Stomach (tissue), 9 donors: ENCODE data around the gene VPS41. TPM values are rescaled to one million over a fixed set of nuclear protein-coding genes. Genes with fewer than 3 reads are reported as not detected.

Experiments
- DNase-seq, 2 donors: peaks; one replicate each; pipeline versions ENCODE4 v3.0.0 to v3.0.0-alpha.2; 2013 to 2019
- H3K27ac ChIP-seq, 5 donors: fragments of 200-600 bp in 4 of 5; sonication (generic) in 4 of 5; one replicate each; pipeline ENCODE4 v1.5.1; 2013 to 2019; ENCODE audit warnings: mild to moderate bottlenecking in 1 of 5, moderate library complexity in 1 of 5
- H3K27me3 ChIP-seq, 3 donors: fragments of 200-600 bp; sonication (generic); one replicate each; pipeline ENCODE4 v1.5.1; 2017 to 2019; ENCODE audit warnings: mixed run types in 1 of 3
- H3K36me3 ChIP-seq, 4 donors: fragments of 200-600 bp; sonication (generic); 1 replicate in 3 of 4; 2 replicates in 1 of 4; pipeline ENCODE4 v1.5.1; 2016 to 2019
- H3K4me1 ChIP-seq, 4 donors: fragments of 200-600 bp; sonication (generic); one replicate each; pipeline ENCODE4 v1.5.1; 2016 to 2019
- H3K4me3 ChIP-seq, 4 donors: fragments of 200-600 bp; sonication (generic) in 3 of 4; one replicate each; pipeline ENCODE4 v1.5.1; 2016 to 2019; ENCODE audit warnings: mild to moderate bottlenecking in 1 of 4
- H3K9me3 ChIP-seq, 4 donors: fragments of 200-600 bp; sonication (generic); one replicate each; pipeline ENCODE4 v1.5.1; 2016 to 2019
- CTCF ChIP-seq, 7 experiments: fragments of 450-650 bp in 4 of 7; fragments of 200-600 bp in 3 of 7; sonication (generic) in 3 of 7; IDR thresholded peaks; one replicate each; pipeline ENCODE4 v1.5.1; 2016 to 2019; ENCODE audit warnings: antibody characterized with exemption in 7 of 7, control low read depth in 2 of 7, mild to moderate bottlenecking in 1 of 7
- EP300 ChIP-seq: sonication (generic); formaldehyde crosslinking; IDR thresholded peaks from one replicate; pipeline ENCODE4 v1.6.1; 2017; ENCODE audit warnings: antibody characterized with exemption
- POLR2A ChIP-seq, 4 donors: fragments of 450-650 bp; IDR thresholded peaks; one replicate each; pipeline ENCODE4 v1.6.1; 2016; ENCODE audit warnings: antibody characterized with exemption in 4 of 4, control low read depth in 2 of 4, mild to moderate bottlenecking in 1 of 4, moderate library complexity in 1 of 4
- POLR2AphosphoS5 ChIP-seq, 3 donors: sonication (generic); formaldehyde crosslinking; IDR thresholded peaks; one replicate each; pipeline ENCODE4 v1.6.1; 2016; ENCODE audit warnings: antibody characterized with exemption in 3 of 3
- WGBS, 5 donors: extraction: QIAGEN DNeasy Blood & Tissue Kit in 3 of 5; methylation state at CpG; one replicate each; pipeline versions ENCODE4 v1.1.5 to v1.1.7; 2013 to 2018; 5-methylcytosine and 5-hydroxymethylcytosine counted together
- intact Hi-C: fragments of 100-400 bp; cut with DNase I; formaldehyde crosslinking; loops from one replicate; pipeline ENCODE4 v1.15.1; 2023; ENCODE audit warnings: low total_unique reads
- polyA plus RNA-seq, 3 donors: library from polyadenylated mRNA; stranded (reverse); fragments of 200-250 nt; gene quantifications; one replicate each; pipeline ENCODE4 v1.2.3, GENCODE V29; 2013
- total RNA-seq, 5 donors: library from RNA; depleted of rRNA; stranded (reverse); fragments of >200 nt; gene quantifications; one replicate each; pipeline versions ENCODE4 v1.1.0 to v1.2.3, GENCODE V29; 2014 to 2016
- donor health status: healthy with polysubstance abuse.
- donor health status: Bipolar disorder and iron deficiency.
- donor health status: healthy.

VPS41 gene
- total and polyA plus RNA-seq, 8 donors, result 8.2 to 122 (median 41.4) TPM

GRCh38 chr7:38932509-38933168, 23.6 kb upstream of the VPS41 start:
- Histone ChIP-seq H3K27me3 (no peaks in the 10 kb centered on the region), H3K4me3 (no peak overlapping the region), H3K27ac (no peak overlapping the region), H3K36me3 (no peaks in the 10 kb centered on the region), H3K4me1 (peaks cover 0 to 6% (median 0%) of the 10 kb centered on the region in 4 donors), H3K9me3 (no peaks in the 10 kb centered on the region)
- WGBS, 5 donors, result 30 to 34% (median 33%) methylated on average over 6 of the region's 6 CpGs
- TF ChIP-seq CTCF (IDR thresholded peaks at IDR 0.05), result peak in 5 of 7 experiments; percentile 65 to 77 (median 71)
- TF ChIP-seq POLR2A (IDR thresholded peaks at IDR 0.05), result no peak
- TF ChIP-seq POLR2AphosphoS5 (IDR thresholded peaks at IDR 0.05), result no peak
- TF ChIP-seq EP300, result no peak
- DNase-seq, result peak; percentile 64 to 83
- intact Hi-C loops, result loop anchor here (5.0 kb wide), 1 partner anchor 535 kb away; no protein-coding TSS in a partner anchor

GRCh38 chr7:38929460-38930171, 20.6 kb upstream of the VPS41 start:
- H3K4me3 ChIP-seq, result no peak overlapping the region
- H3K27me3 ChIP-seq, result no peaks in the 10 kb centered on the region
- DNase-seq, result no peak
- peaks cover 0 to 6% (median 0%) of the 10 kb centered on the region in 4 donors for H3K4me1 ChIP-seq
- H3K9me3 ChIP-seq, result no peaks in the 10 kb centered on the region
- intact Hi-C loops, result loop anchor here (5.0 kb wide), 1 partner anchor 538 kb away; no protein-coding TSS in a partner anchor
- TF ChIP-seq EP300, result no peak
- 80 to 92% (median 84%) methylated on average over 7 of the region's 7 CpGs for WGBS, 5 donors
- H3K36me3 ChIP-seq, result no peaks in the 10 kb centered on the region
- no peak overlapping the region for H3K27ac ChIP-seq

GRCh38 chr7:38928506-38928905, 19.5 kb upstream of the VPS41 start:
- peaks cover 0 to 6% (median 0%) of the 10 kb centered on the region in 4 donors for H3K4me1 ChIP-seq
- H3K27me3 ChIP-seq, result no peaks in the 10 kb centered on the region
- H3K4me3 ChIP-seq, result no peak overlapping the region
- H3K9me3 ChIP-seq, result no peaks in the 10 kb centered on the region
- intact Hi-C loops, result no loop called here
- no peaks in the 10 kb centered on the region for H3K36me3 ChIP-seq
- no peak for TF ChIP-seq CTCF (IDR thresholded peaks at IDR 0.05)
- DNase-seq, result no peak
- 84 to 93% (median 92%) methylated on average over 3 of the region's 3 CpGs for WGBS, 5 donors
- H3K27ac ChIP-seq, result no peak overlapping the region

- TF ChIP-seq POLR2AphosphoS5 (IDR thresholded peaks at IDR 0.05) (no peak), EP300 (no peak), POLR2A (IDR thresholded peaks at IDR 0.05) (no peak), CTCF (IDR thresholded peaks at IDR 0.05) (no peak)
- H3K9me3 ChIP-seq, result no peaks in the 10 kb centered on the region
- H3K27me3 ChIP-seq, result no peaks in the 10 kb centered on the region
- DNase-seq, result no peak
- intact Hi-C loops, result no loop called here
- peaks cover 0 to 6% (median 0%) of the 10 kb centered on the region in 4 donors for H3K4me1 ChIP-seq
- H3K4me3 ChIP-seq, result no peak overlapping the region
- WGBS, 5 donors, result 61 to 83% (median 72%) methylated on average over 5 of the region's 5 CpGs
- no peak overlapping the region for H3K27ac ChIP-seq
- no peaks in the 10 kb centered on the region for H3K36me3 ChIP-seq
These were observed 18.8 kb upstream of the VPS41 start for GRCh38 chr7:38927751-38928150.

- TF ChIP-seq EP300, result no peak
- no peak for TF ChIP-seq POLR2AphosphoS5 (IDR thresholded peaks at IDR 0.05)
- TF ChIP-seq POLR2A (IDR thresholded peaks at IDR 0.05), result no peak
- no peak for TF ChIP-seq CTCF (IDR thresholded peaks at IDR 0.05)
- intact Hi-C loops, result no loop called here
These were observed 11.7 kb upstream of the VPS41 start for GRCh38 chr7:38920731-38921130.

More at GRCh38 chr7:38920731-38921130, 11.7 kb upstream of the VPS41 start:
- H3K27ac ChIP-seq, result no peak overlapping the region
- H3K36me3 ChIP-seq, result no peaks in the 10 kb centered on the region
- no peaks in the 10 kb centered on the region for H3K4me1 ChIP-seq
- no peak overlapping the region for H3K4me3 ChIP-seq
- no peak for DNase-seq
- 73 to 78% (median 74%) methylated on average over 3 of the region's 3 CpGs for WGBS, 5 donors
- no peaks in the 10 kb centered on the region for H3K9me3 ChIP-seq
- H3K27me3 ChIP-seq, result peaks cover 0 to 4% (median 0%) of the 10 kb centered on the region in 3 donors
